Keratinocyte (primary cell): ENCODE data around the gene PHF5A.

Experiments
- CTCF ChIP-seq, 3 experiments: IDR thresholded peaks in 1 of 3; conservative IDR thresholded peaks in 1 of 3; optimal IDR thresholded peaks in 1 of 3; 2 replicates in 2 of 3; 3 replicates in 1 of 3; pipeline versions ENCODE3 to v1.5.1; 2011; ENCODE audit warnings: low read length in 3 of 3, mild to moderate bottlenecking in 3 of 3, moderate library complexity in 2 of 3, control low read depth in 1 of 3, inconsistent platforms in 1 of 3; ENCODE audit not compliant: insufficient read depth in 2 of 3; ENCODE audit errors: extremely low read depth in 1 of 3
- EZH2 ChIP-seq: IDR thresholded peaks from one replicate; pipeline ENCODE4 v1.6.1; 2012; ENCODE audit warnings: inconsistent platforms, mild to moderate bottlenecking, low read length, moderate library complexity

- TF ChIP-seq CTCF (optimal IDR thresholded peaks at IDR 0.05 in 1 of 3, IDR thresholded peaks at IDR 0.05 in 1 of 3, conservative IDR thresholded peaks at IDR 0.05 in 1 of 3; ENCODE audit: extremely low read depth in 1 of 3, insufficient read depth in 2 of 3, low read length in 3 of 3) (no peak), EZH2 (no peak)
Observed at GRCh38 chr22:41504816-41505215, 36.3 kb upstream of the PHF5A start.
